NT2/D1 (cell line): ENCODE data around the gene MOB3B.

Source experiments
- DNase-seq: peaks from one replicate; pipeline ENCODE4 v3.0.0-alpha.2; 2011; ENCODE audit warnings: low read depth, low spot score
- H3K27me3 ChIP-seq: 2 replicates; pipeline ENCODE4 v1.6.0; 2011; ENCODE audit warnings: mild to moderate bottlenecking; ENCODE audit not compliant: insufficient read length, insufficient read depth
- H3K36me3 ChIP-seq: 2 replicates; pipeline ENCODE4 v1.6.1; 2011; ENCODE audit warnings: mild to moderate bottlenecking, low read length, mixed read lengths; ENCODE audit not compliant: insufficient read depth, insufficient read length
- H3K4me1 ChIP-seq: 2 replicates; pipeline ENCODE4 v1.5.1; 2011; ENCODE audit not compliant: insufficient read depth, insufficient read length
- H3K4me3 ChIP-seq: 2 replicates; pipeline ENCODE4 v1.5.1; 2011; ENCODE audit warnings: low read depth; ENCODE audit not compliant: insufficient read length
- H3K9ac ChIP-seq: 2 replicates; pipeline ENCODE4 v1.6.0; 2011; ENCODE audit warnings: low read depth; ENCODE audit not compliant: insufficient read length
- H3K9me3 ChIP-seq: 2 replicates; pipeline ENCODE4 v1.5.1; 2011; ENCODE audit warnings: mild to moderate bottlenecking, low read length; ENCODE audit not compliant: insufficient read depth
- SUZ12 ChIP-seq: IDR thresholded peaks from 2 replicates; pipeline ENCODE4 v1.6.1; 2011; ENCODE audit not compliant: insufficient read length, insufficient read depth; ENCODE audit errors: extremely low read depth
- YY1 ChIP-seq: IDR thresholded peaks from 2 replicates; pipeline ENCODE4 v1.6.1; 2011; ENCODE audit not compliant: insufficient read length, insufficient read depth
- ZNF274 ChIP-seq: IDR thresholded peaks from 2 replicates; pipeline ENCODE4 v1.6.1; 2011; ENCODE audit warnings: mild to moderate bottlenecking, low read depth, low read length

Gene MOB3B

GRCh38 chr9:27413511-27414219 lies 115.9 kb downstream of the MOB3B start:
- H3K9ac ChIP-seq, result no peak overlapping the region
- H3K4me3 ChIP-seq, result no peak overlapping the region
- H3K36me3 ChIP-seq, result no peaks in the 10 kb centered on the region
- no peak for DNase-seq
- no peaks in the 10 kb centered on the region for H3K4me1 ChIP-seq
- TF ChIP-seq SUZ12 (no peak), YY1 (no peak), ZNF274 (no peak)
- no peaks in the 10 kb centered on the region for H3K27me3 ChIP-seq
- no peaks in the 10 kb centered on the region for H3K9me3 ChIP-seq

- H3K4me3 ChIP-seq, result no peak overlapping the region
- no peaks in the 10 kb centered on the region for H3K36me3 ChIP-seq
- no peaks in the 10 kb centered on the region for H3K9me3 ChIP-seq
- H3K9ac ChIP-seq, result no peak overlapping the region
- no peaks in the 10 kb centered on the region for H3K4me1 ChIP-seq
- no peaks in the 10 kb centered on the region for H3K27me3 ChIP-seq
- TF ChIP-seq ZNF274 (no peak), YY1 (no peak), SUZ12 (no peak)
- DNase-seq, result no peak
Measured at GRCh38 chr9:27412963-27413362, 116.7 kb downstream of the MOB3B start.

- Histone ChIP-seq H3K36me3 (no peaks in the 10 kb centered on the region), H3K4me3 (no peak overlapping the region), H3K9ac (no peak overlapping the region), H3K9me3 (no peaks in the 10 kb centered on the region), H3K4me1 (no peaks in the 10 kb centered on the region), H3K27me3 (no peaks in the 10 kb centered on the region)
- TF ChIP-seq SUZ12 (no peak), YY1 (no peak), ZNF274 (no peak)
- DNase-seq, result no peak
Measured at GRCh38 chr9:27412081-27412480, 117.5 kb downstream of the MOB3B start.

GRCh38 chr9:27408482-27408881 lies 121.1 kb downstream of the MOB3B start:
- Histone ChIP-seq H3K4me1 (no peaks in the 10 kb centered on the region), H3K9me3 (no peaks in the 10 kb centered on the region), H3K9ac (no peak overlapping the region), H3K4me3 (no peak overlapping the region), H3K36me3 (no peaks in the 10 kb centered on the region), H3K27me3 (no peaks in the 10 kb centered on the region)
- no peak for TF ChIP-seq ZNF274
- no peak for DNase-seq

GRCh38 chr9:27408001-27408400 lies 121.6 kb downstream of the MOB3B start:
- H3K9me3 ChIP-seq, result no peaks in the 10 kb centered on the region

GRCh38 chr9:27407491-27407890 lies 122.1 kb downstream of the MOB3B start:
- DNase-seq, result no peak
- Histone ChIP-seq H3K4me3 (no peak overlapping the region), H3K27me3 (no peaks in the 10 kb centered on the region), H3K36me3 (no peaks in the 10 kb centered on the region), H3K4me1 (no peaks in the 10 kb centered on the region), H3K9ac (no peak overlapping the region), H3K9me3 (no peaks in the 10 kb centered on the region)
- TF ChIP-seq ZNF274, result no peak
- TF ChIP-seq YY1, result no peak
- no peak for TF ChIP-seq SUZ12

More at GRCh38 chr9:27408001-27408400, 121.6 kb downstream of the MOB3B start:
- Histone ChIP-seq H3K36me3 (no peaks in the 10 kb centered on the region), H3K4me3 (no peak overlapping the region), H3K27me3 (no peaks in the 10 kb centered on the region), H3K9ac (no peak overlapping the region), H3K4me1 (no peaks in the 10 kb centered on the region)
- TF ChIP-seq ZNF274 (no peak), SUZ12 (no peak), YY1 (no peak)
- no peak for DNase-seq

- Histone ChIP-seq H3K4me3 (no peak overlapping the region), H3K27me3 (no peaks in the 10 kb centered on the region), H3K9me3 (no peaks in the 10 kb centered on the region), H3K4me1 (no peaks in the 10 kb centered on the region), H3K36me3 (no peaks in the 10 kb centered on the region), H3K9ac (no peak overlapping the region)
- no peak for TF ChIP-seq ZNF274
- no peak for TF ChIP-seq YY1
- TF ChIP-seq SUZ12, result no peak
- DNase-seq, result no peak
Measured at GRCh38 chr9:27404661-27405060, 125.0 kb downstream of the MOB3B start.

- Histone ChIP-seq H3K27me3 (no peaks in the 10 kb centered on the region), H3K9me3 (no peaks in the 10 kb centered on the region), H3K9ac (no peak overlapping the region), H3K4me3 (no peak overlapping the region), H3K4me1 (no peaks in the 10 kb centered on the region), H3K36me3 (no peaks in the 10 kb centered on the region)
- no peak for DNase-seq
- no peak for TF ChIP-seq ZNF274
- TF ChIP-seq YY1, result no peak
- TF ChIP-seq SUZ12, result no peak
Measured at GRCh38 chr9:27402626-27403025, 127.0 kb downstream of the MOB3B start.
